Stimulated activated memory B cell treated with anti-CD40 and anti-IgM and Interleukin-4, amounts not matched to agents 10 μg/mL and 1 μg/mL and 100 μg/mL, for 72 hours (primary cell): ENCODE measurements around the gene PPP2R2B.
"Not testable (repeated sequence)": the region's sequence is repeated elsewhere in the genome, so short reads cannot be mapped to it uniquely, and the experiment has no call there.

Source experiments
- ATAC-seq: fragments of 150-1000 bp; cut with Tn5 transposase; 2 replicates; pipeline ENCODE4 v1.10.0; 2021
- H3K27ac Mint-ChIP-seq: one replicate; pipeline ENCODE4 v1.8.0; 2022; ENCODE audit warnings: mild to moderate bottlenecking, mixed read lengths
- H3K27me3 Mint-ChIP-seq: one replicate; pipeline ENCODE4 v1.8.0; 2022; ENCODE audit warnings: mixed read lengths
- H3K36me3 Mint-ChIP-seq: one replicate; pipeline ENCODE4 v1.8.0; 2022; ENCODE audit warnings: mixed read lengths
- H3K4me1 Mint-ChIP-seq: one replicate; pipeline ENCODE4 v1.8.0; 2022; ENCODE audit warnings: mixed read lengths
- H3K4me3 Mint-ChIP-seq: one replicate; pipeline ENCODE4 v1.8.0; 2022; ENCODE audit warnings: mild to moderate bottlenecking, moderate library complexity, mixed read lengths
- H3K9me3 Mint-ChIP-seq: one replicate; pipeline ENCODE4 v1.8.0; 2022; ENCODE audit warnings: mixed read lengths

Gene PPP2R2B

DNA sequence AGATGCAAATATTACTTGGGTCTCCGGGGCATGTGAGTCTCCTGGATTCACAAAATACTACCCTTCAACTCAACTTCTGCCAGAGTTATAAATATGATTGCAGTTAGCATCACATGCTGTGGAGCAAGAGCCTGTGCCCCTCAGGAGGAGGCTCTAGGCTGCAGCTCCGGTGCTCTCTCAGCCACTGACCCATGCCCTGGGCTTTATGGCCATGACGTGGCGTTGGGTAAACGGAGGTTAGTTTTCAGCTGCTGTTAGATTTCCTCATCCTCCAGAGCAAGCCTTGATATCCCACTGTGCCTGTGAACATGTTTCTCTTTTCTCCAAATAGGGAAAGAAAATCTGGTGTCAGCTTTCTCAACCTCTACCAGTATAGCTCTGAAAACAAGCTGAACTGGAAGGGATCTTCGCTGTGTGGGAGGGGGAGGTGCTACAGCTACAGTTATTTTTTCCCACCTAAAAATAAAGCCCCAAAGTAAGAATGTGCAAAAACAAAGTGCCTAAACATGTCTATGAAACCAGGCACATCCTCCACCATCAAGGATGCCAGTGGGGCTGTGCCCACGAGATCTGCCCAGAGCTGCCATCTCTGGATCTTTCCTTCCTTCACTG lies 238.2 kb downstream of the PPP2R2B start:
- H3K4me3 Mint-ChIP-seq = no peak overlapping the region
- H3K27me3 Mint-ChIP-seq = no peaks in the 10 kb centered on the region
- H3K4me1 Mint-ChIP-seq = no peaks in the 10 kb centered on the region
- H3K9me3 Mint-ChIP-seq = no peaks in the 10 kb centered on the region
- no peak overlapping the region for H3K27ac Mint-ChIP-seq
- H3K36me3 Mint-ChIP-seq = no peaks in the 10 kb centered on the region
- ATAC-seq = no peak

DNA sequence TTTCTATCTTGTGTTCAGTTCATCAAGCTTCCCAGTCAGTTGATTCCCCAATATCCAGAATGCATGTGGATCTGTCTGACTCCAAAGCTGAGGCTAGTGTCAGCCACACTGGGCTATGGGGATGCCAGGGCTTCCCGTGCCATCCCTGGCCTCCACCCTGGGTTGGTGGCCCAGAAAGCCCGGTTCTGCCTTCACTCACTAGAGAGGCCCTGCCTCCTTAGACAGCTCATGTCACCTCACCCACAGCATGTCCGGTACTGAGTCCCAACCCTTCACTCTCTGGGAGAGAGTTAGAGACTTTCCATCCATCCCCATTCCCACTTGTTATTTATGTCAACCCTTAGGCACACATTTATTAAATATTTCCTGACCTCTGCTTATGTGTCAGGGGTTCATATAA lies 243.1 kb downstream of the PPP2R2B start:
- no peak overlapping the region for H3K4me3 Mint-ChIP-seq
- no peak for ATAC-seq
- H3K9me3 Mint-ChIP-seq = peaks cover 4% of the 10 kb centered on the region
- no peak overlapping the region for H3K27ac Mint-ChIP-seq
- no peaks in the 10 kb centered on the region for H3K27me3 Mint-ChIP-seq
- no peaks in the 10 kb centered on the region for H3K36me3 Mint-ChIP-seq
- H3K4me1 Mint-ChIP-seq = no peaks in the 10 kb centered on the region

DNA sequence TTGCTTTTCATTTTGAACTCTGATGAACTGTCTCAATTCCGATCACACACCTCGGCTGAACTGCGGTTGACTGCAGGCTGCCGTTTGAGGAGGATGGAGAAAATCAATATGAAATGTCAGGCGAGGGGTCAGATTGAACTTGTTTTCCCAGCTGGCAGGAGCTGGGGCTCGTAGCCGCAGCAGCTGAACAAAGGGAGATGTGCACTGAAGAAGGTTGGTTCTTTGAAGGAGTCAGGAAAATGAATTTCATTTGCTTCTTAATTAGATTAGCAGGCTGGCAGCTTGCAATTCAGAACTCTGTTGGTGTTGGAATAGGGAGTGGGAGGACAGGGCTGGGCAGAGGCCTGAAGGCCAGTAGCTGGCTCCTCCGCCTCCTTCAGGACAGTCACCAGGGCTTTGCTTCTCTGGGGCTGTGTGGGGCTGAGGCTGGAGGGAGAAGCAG lies 245.2 kb downstream of the PPP2R2B start:
- H3K4me1 Mint-ChIP-seq = no peaks in the 10 kb centered on the region

DNA sequence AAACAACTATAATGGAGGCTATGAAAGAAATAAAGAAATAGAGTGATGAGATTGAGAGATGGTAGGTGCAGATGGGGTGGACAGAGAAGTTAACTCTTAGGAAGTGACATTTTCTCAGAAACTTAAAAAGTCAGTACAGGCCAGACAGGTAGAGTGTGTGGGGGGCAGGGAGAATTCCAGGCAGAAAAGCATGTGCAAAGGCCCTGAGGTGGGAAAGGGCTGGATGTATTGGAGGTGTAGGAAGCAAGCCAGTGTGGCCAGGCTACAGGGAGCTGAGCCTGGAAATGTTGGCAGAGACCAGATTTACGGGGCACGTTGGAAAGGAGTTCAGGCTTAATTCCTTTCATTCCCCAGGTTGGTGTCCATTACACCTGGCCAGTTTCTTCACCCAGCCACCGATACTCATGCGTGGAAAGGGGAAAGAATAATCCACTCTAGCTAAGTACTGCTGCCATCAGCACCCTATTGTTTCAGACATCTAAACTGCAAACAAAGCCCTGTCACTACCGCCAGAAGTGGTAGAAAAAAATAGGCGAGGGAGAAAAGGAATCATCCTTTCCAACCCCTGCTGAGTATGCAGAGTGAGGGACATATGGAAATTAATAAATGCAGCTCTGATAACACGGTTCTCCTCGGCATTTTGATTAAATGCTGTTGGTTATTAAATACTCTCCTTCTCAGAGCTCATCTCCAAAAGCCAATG lies 245.8 kb downstream of the PPP2R2B start:
- H3K4me1 Mint-ChIP-seq = no peaks in the 10 kb centered on the region
- no peaks in the 10 kb centered on the region for H3K36me3 Mint-ChIP-seq
- peaks cover 6% of the 10 kb centered on the region for H3K9me3 Mint-ChIP-seq
- no peak overlapping the region for H3K4me3 Mint-ChIP-seq
- ATAC-seq = no peak
- H3K27ac Mint-ChIP-seq = no peak overlapping the region
- no peaks in the 10 kb centered on the region for H3K27me3 Mint-ChIP-seq

More for the DNA sequence above, 245.2 kb downstream of the PPP2R2B start:
- H3K36me3 Mint-ChIP-seq = no peaks in the 10 kb centered on the region
- no peaks in the 10 kb centered on the region for H3K27me3 Mint-ChIP-seq
- no peak overlapping the region for H3K4me3 Mint-ChIP-seq
- peaks cover 6% of the 10 kb centered on the region for H3K9me3 Mint-ChIP-seq
- no peak for ATAC-seq
- no peak overlapping the region for H3K27ac Mint-ChIP-seq

DNA sequence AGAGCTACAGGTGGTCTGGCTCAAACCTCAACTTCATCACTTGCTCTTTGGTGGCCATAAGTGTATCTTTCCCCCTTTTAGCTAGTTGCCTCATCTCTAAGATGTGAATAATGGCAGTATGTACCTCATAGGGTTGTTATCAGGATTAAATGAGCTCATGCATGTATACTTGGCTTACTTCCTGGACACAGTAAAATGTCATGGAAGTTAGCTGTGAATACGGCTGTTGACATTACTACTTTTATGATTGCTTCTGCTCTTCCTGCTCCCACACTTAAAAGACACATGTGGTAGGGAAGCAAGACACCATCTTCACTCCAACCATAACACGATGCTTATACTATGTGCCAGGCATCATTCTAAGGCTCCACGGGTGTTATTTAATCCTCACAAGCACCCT lies 248.1 kb downstream of the PPP2R2B start:
- H3K36me3 Mint-ChIP-seq = no peaks in the 10 kb centered on the region
- no peak overlapping the region for H3K27ac Mint-ChIP-seq
- ATAC-seq = no peak
- H3K27me3 Mint-ChIP-seq = no peaks in the 10 kb centered on the region
- peaks cover 11% of the 10 kb centered on the region for H3K9me3 Mint-ChIP-seq
- no peak overlapping the region for H3K4me3 Mint-ChIP-seq
- H3K4me1 Mint-ChIP-seq = no peaks in the 10 kb centered on the region

DNA sequence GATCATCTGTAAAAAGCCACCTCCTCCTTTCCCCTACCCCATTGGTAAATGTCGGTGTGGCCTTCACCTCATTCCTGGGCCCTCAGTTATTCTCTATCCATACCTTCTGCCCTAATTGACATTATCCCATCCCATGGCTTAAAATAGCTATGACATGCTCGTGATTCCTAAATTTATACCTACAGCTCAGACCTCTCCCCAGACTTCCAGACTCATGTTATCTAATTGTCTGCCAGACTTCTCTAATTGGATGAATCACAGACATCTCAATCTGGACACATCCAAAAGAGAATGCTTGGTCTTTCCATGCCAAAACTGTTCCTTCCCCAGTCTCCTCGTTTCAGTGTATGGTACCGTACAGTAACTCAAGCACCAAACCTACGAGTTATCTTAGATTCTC lies 249.6 kb downstream of the PPP2R2B start:
- no peaks in the 10 kb centered on the region for H3K36me3 Mint-ChIP-seq
- no peaks in the 10 kb centered on the region for H3K4me1 Mint-ChIP-seq
- H3K27me3 Mint-ChIP-seq = no peaks in the 10 kb centered on the region
- no peak overlapping the region for H3K27ac Mint-ChIP-seq
- H3K4me3 Mint-ChIP-seq = no peak overlapping the region
- ATAC-seq = no peak
- peaks cover 11% of the 10 kb centered on the region for H3K9me3 Mint-ChIP-seq

DNA sequence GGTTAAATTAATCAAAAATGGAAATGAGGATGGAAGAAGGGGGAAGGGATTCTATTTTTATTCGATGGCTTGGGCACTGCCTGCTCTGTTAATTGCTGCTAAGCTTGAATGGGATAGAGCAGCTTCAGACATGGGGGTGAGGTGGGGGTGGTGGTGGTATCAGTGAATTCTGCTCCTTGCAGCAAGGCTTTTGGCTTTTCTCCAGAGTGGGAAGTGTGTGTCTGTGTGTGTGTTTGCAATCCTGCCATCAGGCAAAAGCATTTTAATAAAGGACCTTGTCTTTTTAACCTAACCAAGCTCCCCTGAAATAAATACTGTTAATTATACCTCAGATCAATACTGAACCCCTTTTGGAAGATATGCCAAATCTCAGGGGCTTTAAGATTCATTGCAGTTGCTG lies 251.6 kb downstream of the PPP2R2B start:
- Mint-ChIP-seq H3K9me3 (peaks cover 8% of the 10 kb centered on the region), H3K27ac (no peak overlapping the region), H3K4me1 (no peaks in the 10 kb centered on the region), H3K36me3 (no peaks in the 10 kb centered on the region), H3K27me3 (no peaks in the 10 kb centered on the region), H3K4me3 (no peak overlapping the region)
- no peak for ATAC-seq

DNA sequence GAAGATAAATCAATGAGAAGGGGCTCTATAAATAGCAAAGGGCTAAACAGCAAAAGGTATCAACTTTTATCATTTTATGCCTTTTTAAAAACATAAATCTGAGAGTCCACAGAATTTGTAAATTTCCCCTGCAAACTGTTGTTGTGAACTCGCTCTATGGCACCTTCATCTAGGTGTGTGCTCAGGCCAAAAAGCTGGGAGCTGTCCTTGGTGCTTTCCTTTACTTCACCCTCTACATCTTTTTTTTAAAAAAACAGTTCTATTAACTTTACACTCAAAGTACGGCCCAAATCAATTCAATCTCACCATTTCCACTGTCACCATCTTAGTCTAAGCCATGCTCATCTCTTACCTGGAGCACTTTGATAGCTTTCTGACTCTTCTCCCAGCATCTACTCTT lies 254.4 kb downstream of the PPP2R2B start:
- ATAC-seq = no peak

DNA sequence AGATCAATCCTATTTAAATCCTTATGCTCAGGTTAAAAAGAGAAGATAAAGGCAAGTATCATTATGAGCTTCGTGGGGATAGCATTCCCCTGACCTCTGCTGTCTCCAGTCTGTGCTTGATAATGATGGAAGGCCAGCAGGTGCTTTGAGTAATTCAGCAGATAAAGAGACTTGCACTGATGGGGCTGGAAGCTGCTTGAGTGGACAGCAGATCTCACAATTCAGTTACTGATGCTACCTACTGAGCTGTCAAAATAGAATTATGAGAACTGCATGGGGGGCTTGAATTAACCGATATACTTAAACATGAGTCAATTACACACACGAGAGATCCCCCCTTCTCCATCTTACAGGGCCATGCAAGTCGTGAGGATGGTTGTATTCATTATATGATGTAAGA lies 254.9 kb downstream of the PPP2R2B start:
- H3K4me3 Mint-ChIP-seq = no peak overlapping the region
- no peak for ATAC-seq
- H3K4me1 Mint-ChIP-seq = no peaks in the 10 kb centered on the region
- no peak overlapping the region for H3K27ac Mint-ChIP-seq
- H3K36me3 Mint-ChIP-seq = no peaks in the 10 kb centered on the region
- peaks cover 9% of the 10 kb centered on the region for H3K9me3 Mint-ChIP-seq
- no peaks in the 10 kb centered on the region for H3K27me3 Mint-ChIP-seq

More for the DNA sequence above, 254.4 kb downstream of the PPP2R2B start:
- no peak overlapping the region for H3K4me3 Mint-ChIP-seq
- H3K27me3 Mint-ChIP-seq = no peaks in the 10 kb centered on the region
- H3K4me1 Mint-ChIP-seq = no peaks in the 10 kb centered on the region
- H3K27ac Mint-ChIP-seq = no peak overlapping the region
- H3K9me3 Mint-ChIP-seq = peaks cover 6% of the 10 kb centered on the region
- no peaks in the 10 kb centered on the region for H3K36me3 Mint-ChIP-seq

DNA sequence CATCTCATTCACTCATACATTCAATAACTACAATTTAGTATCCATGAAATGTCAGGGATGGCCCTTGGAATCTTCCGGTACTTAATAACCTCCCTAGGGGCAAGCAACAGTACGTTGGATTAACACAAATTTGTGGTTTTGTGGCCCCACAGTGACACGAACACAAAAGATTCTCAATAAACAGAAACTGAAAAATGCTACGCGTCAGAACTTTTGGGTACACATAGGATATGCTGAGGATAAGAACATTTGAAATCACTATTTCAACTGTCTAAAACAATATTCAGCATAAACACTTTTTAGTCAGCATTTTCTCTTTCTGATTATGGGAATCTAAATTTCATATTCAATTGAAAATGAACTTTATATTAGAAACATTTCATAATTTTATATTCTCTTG lies 255.5 kb downstream of the PPP2R2B start:
- ATAC-seq = no peak
- Mint-ChIP-seq H3K36me3 (no peaks in the 10 kb centered on the region), H3K4me1 (no peaks in the 10 kb centered on the region), H3K4me3 (no peak overlapping the region), H3K27me3 (no peaks in the 10 kb centered on the region), H3K9me3 (peaks cover 9% of the 10 kb centered on the region), H3K27ac (no peak overlapping the region)

DNA sequence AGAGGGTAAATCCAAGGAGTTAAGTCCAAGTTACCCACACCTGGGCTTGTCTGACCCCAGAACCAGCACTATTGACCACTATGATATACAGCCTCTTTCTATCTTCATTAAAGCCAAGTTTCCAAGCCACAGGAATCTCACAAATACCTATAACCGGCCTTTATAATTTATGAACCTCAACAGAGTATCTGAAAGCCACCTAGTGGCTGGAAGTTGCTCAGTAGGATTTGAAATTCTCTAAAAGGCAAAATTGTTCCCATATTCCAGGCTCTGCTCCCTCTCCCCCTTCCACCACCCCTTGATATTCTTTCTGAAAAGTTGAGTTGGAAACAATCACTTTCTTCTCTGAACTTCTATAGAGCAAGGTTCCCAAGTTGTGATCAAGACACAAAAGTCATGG lies 256.2 kb downstream of the PPP2R2B start:
- no peak for ATAC-seq
- Mint-ChIP-seq H3K4me1 (no peaks in the 10 kb centered on the region), H3K27ac (no peak overlapping the region), H3K36me3 (no peaks in the 10 kb centered on the region), H3K4me3 (no peak overlapping the region), H3K27me3 (no peaks in the 10 kb centered on the region), H3K9me3 (peaks cover 9% of the 10 kb centered on the region)

DNA sequence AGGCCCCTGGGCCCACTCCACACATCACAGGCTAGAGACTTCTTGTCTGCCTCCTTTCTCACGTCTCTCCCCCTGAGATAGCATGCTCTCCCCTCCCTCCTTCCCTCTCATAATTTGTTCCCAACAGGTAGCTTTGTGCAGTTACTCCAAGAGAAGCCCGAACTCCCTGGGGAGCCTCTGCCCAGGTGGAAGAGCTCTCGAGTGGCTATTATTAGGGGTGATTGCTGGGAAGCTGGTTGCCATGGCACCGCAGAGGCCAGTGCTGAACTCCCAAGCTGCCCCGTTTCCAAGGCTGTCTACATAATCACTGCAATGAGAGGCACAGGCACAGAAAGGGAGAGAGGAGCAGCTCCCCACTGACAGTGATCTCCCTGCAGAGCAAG lies 257.9 kb downstream of the PPP2R2B start:
- no peak for ATAC-seq
- no peak overlapping the region for H3K27ac Mint-ChIP-seq
- H3K4me1 Mint-ChIP-seq = no peaks in the 10 kb centered on the region
- peaks cover 17% of the 10 kb centered on the region for H3K9me3 Mint-ChIP-seq
- H3K36me3 Mint-ChIP-seq = no peaks in the 10 kb centered on the region
- H3K4me3 Mint-ChIP-seq = no peak overlapping the region
- H3K27me3 Mint-ChIP-seq = no peaks in the 10 kb centered on the region

DNA sequence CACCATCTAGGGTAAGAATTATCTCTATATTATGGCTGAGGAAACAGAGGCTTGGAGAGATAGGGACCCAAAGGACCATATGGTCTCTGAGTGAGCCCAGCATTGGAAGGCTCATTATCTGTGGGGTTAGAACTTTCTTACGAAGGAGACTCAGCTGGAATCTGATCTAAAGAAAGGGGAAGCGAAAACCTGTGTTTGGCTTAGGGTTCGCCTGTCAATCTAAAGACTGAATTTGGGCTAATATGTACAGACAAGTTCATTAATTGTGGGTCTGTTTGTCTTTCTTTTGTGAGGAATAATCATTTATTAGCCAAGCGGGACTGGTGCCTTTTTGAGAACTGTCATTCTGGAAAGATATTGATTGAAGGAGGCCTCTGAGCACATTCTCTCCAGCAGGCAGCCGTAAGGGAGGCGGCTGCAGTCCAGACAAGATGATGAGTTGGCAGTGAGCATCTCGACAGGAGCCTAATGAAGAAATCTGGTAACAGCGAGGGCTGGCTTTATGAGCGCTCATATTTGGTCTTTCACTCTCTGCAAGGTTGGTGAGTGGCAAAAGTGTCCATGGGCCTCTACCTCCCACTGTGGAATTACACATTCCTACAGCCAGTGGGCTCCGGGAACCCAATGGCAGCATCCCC lies 258.4 kb downstream of the PPP2R2B start:
- no peaks in the 10 kb centered on the region for H3K4me1 Mint-ChIP-seq
- peaks cover 19% of the 10 kb centered on the region for H3K9me3 Mint-ChIP-seq
- no peaks in the 10 kb centered on the region for H3K27me3 Mint-ChIP-seq
- H3K4me3 Mint-ChIP-seq = no peak overlapping the region
- ATAC-seq = no peak
- no peaks in the 10 kb centered on the region for H3K36me3 Mint-ChIP-seq
- H3K27ac Mint-ChIP-seq = no peak overlapping the region

DNA sequence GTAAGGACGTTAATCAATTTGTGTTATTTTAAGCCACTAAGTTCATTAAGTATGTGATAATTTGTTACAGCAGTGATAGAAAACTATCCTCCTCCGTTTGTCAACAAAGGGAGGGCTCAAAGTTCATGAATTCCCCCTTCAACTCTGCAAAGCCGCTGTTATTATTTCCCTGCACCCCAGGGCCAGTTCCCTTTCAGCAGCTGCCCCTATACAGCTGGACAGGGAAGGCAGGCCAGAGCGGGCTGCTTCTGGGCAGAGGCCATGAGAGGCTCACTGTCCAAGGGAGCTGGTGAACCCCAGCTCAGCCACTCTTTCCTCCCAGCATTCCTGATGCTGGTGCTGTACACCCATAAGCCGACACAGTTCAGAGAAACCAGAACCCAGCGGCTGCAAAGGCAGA lies 260.1 kb downstream of the PPP2R2B start:
- no peaks in the 10 kb centered on the region for H3K36me3 Mint-ChIP-seq
- H3K9me3 Mint-ChIP-seq = peaks cover 19% of the 10 kb centered on the region
- H3K27ac Mint-ChIP-seq = no peak overlapping the region
- ATAC-seq = no peak
- H3K4me1 Mint-ChIP-seq = no peaks in the 10 kb centered on the region
- no peaks in the 10 kb centered on the region for H3K27me3 Mint-ChIP-seq
- no peak overlapping the region for H3K4me3 Mint-ChIP-seq

DNA sequence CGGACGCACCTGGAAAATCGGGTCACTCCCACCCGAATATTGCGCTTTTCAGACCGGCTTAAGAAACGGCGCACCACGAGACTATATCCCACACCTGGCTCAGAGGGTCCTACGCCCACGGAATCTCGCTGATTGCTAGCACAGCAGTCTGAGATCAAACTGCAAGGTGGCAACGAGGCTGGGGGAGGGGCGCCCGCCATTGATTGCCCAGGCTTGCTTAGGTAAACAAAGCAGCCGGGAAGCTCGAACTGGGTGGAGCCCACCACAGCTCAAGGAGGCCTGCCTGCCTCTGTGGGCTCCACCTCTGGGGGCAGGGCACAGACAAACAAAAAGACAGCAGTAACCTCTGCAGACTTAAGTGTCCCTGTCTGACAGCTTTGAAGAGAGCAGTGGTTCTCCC lies 268.8 kb downstream of the PPP2R2B start:
- not testable (repeated sequence) for H3K4me3 Mint-ChIP-seq, H3K36me3 Mint-ChIP-seq, H3K9me3 Mint-ChIP-seq, H3K27ac Mint-ChIP-seq, H3K4me1 Mint-ChIP-seq, ATAC-seq
- peaks cover 11% of the 10 kb centered on the region for H3K27me3 Mint-ChIP-seq
